Keratinocyte (primary cell): ENCODE measurements around the gene CIAPIN1. TPM values are rescaled to one million over a fixed set of nuclear protein-coding genes. Genes with fewer than 3 reads are reported as not detected.
"Not testable (repeated sequence)": the region's sequence is repeated elsewhere in the genome, so short reads cannot be mapped to it uniquely, and the experiment has no call there.

Experiments
- DNase-seq: peaks from one replicate; pipeline ENCODE4 v3.0.0-alpha.2; 2011; ENCODE audit warnings: low read depth, missing footprints, low spot score
- FAIRE-seq: peaks from 2 replicates; lab custom pipeline; 2011; peaks lifted over from hg19 to GRCh38; lab: Jason Lieb, UNC
- H2AFZ ChIP-seq: 2 replicates; pipeline ENCODE4 v1.6.0; 2012; ENCODE audit warnings: low read length, control low read depth, inconsistent platforms; ENCODE audit not compliant: control insufficient read depth
- H3K27ac ChIP-seq: 2 replicates; pipeline ENCODE4 v1.5.1; 2011; ENCODE audit warnings: low read length; ENCODE audit not compliant: control insufficient read depth, insufficient read depth
- H3K27me3 ChIP-seq: 3 replicates; pipeline ENCODE4 v1.6.0; 2011; ENCODE audit warnings: low read length; ENCODE audit not compliant: control insufficient read depth, insufficient read depth; ENCODE audit errors: extremely low read depth
- H3K36me3 ChIP-seq, 2 experiments: 2 replicates in 1 of 2; 3 replicates in 1 of 2; pipeline ENCODE4 v1.5.1; 2011; ENCODE audit warnings: low read length in 2 of 2, mild to moderate bottlenecking in 1 of 2; ENCODE audit not compliant: control insufficient read depth in 2 of 2, insufficient read depth in 2 of 2; ENCODE audit errors: extremely low read depth in 1 of 2
- H3K4me1 ChIP-seq: 3 replicates; pipeline ENCODE4 v1.5.1; 2011; ENCODE audit warnings: low read length; ENCODE audit not compliant: control insufficient read depth, insufficient read depth; ENCODE audit errors: extremely low read depth
- H3K4me2 ChIP-seq: 3 replicates; pipeline ENCODE4 v1.6.0; 2011; ENCODE audit warnings: low read depth, low read length; ENCODE audit not compliant: control insufficient read depth, insufficient read depth; ENCODE audit errors: extremely low read depth
- H3K4me3 ChIP-seq, 3 experiments: fragments of 200-600 bp in 1 of 3; sonication (generic) in 1 of 3; 2 replicates in 2 of 3; 3 replicates in 1 of 3; pipeline ENCODE4 v1.5.1; 2011 to 2016; ENCODE audit warnings: low read length in 3 of 3, mild to moderate bottlenecking in 3 of 3, control low read depth in 2 of 3, inconsistent platforms in 1 of 3, low read depth in 1 of 3, mixed read lengths in 1 of 3, mixed run types in 1 of 3, moderate library complexity in 1 of 3; ENCODE audit not compliant: control insufficient read depth in 2 of 3, insufficient read depth in 2 of 3; ENCODE audit errors: extremely low read depth in 1 of 3
- H3K79me2 ChIP-seq: 2 replicates; pipeline ENCODE4 v1.6.0; 2012; ENCODE audit warnings: low read length; ENCODE audit not compliant: control insufficient read depth, insufficient read depth
- H3K9ac ChIP-seq: 3 replicates; pipeline ENCODE4 v1.6.0; 2011; ENCODE audit warnings: low read length; ENCODE audit not compliant: control insufficient read depth, insufficient read depth; ENCODE audit errors: extremely low read depth
- H3K9me1 ChIP-seq: 3 replicates; pipeline ENCODE4 v1.6.0; 2011; ENCODE audit warnings: low read length; ENCODE audit not compliant: control insufficient read depth, insufficient read depth; ENCODE audit errors: extremely low read depth
- H3K9me3 ChIP-seq: 2 replicates; pipeline ENCODE4 v1.5.1; 2012; ENCODE audit warnings: low read depth, low read length; ENCODE audit not compliant: control insufficient read depth
- H4K20me1 ChIP-seq: 3 replicates; pipeline ENCODE4 v1.6.0; 2011; ENCODE audit warnings: low read length; ENCODE audit not compliant: control insufficient read depth, insufficient read depth; ENCODE audit errors: extremely low read depth
- CTCF ChIP-seq, 3 experiments: IDR thresholded peaks in 1 of 3; conservative IDR thresholded peaks in 1 of 3; optimal IDR thresholded peaks in 1 of 3; 2 replicates in 2 of 3; 3 replicates in 1 of 3; pipeline versions ENCODE3 to v1.5.1; 2011; ENCODE audit warnings: low read length in 3 of 3, mild to moderate bottlenecking in 3 of 3, moderate library complexity in 2 of 3, control low read depth in 1 of 3, inconsistent platforms in 1 of 3; ENCODE audit not compliant: insufficient read depth in 2 of 3; ENCODE audit errors: extremely low read depth in 1 of 3
- EZH2 ChIP-seq: IDR thresholded peaks from one replicate; pipeline ENCODE4 v1.6.1; 2012; ENCODE audit warnings: inconsistent platforms, mild to moderate bottlenecking, low read length, moderate library complexity
- dilution Hi-C: fragments of 300-500 bp; cut with MboI; formaldehyde crosslinking; loops from one replicate; pipeline ENCODE4 v1.7.0; 2020; ENCODE audit warnings: low sequenced_read_pairs; ENCODE audit not compliant: extremely low pct_ligation_motif_present
- polyA plus RNA-seq, 5 experiments: library from polyadenylated mRNA; depleted of rRNA in 3 of 5; stranded (reverse) in 3 of 5; stranded (forward) in 1 of 5; unstranded in 1 of 5; fragments of >200 nt; gene quantifications; 1 replicate in 1 of 5; 2 replicates in 3 of 5; 3 replicates in 1 of 5; pipeline versions ENCODE4 v1.2.1 to v1.2.3, GENCODE V29; 2011 to 2012; ENCODE audit warnings: missing spikeins in 2 of 5, low read depth in 1 of 5, low replicate concordance in 1 of 5

CIAPIN1 gene
- polyA plus RNA-seq, 1 donor (not counting 4 experiments of a cell fraction or from before 2014, with no cell fraction given) = 75.4 TPM

GRCh38 chr16:57403965-57404817 lies 43.0 kb downstream of the CIAPIN1 start, which contains the start of gene CCL17:
Gene CCL17 (plus strand): TSS chr16:57404767. CDS start chr16:57413933, 9,166 bp downstream.
- no peak for TF ChIP-seq EZH2
- no peak for TF ChIP-seq CTCF (optimal IDR thresholded peaks at IDR 0.05 in 1 of 3, IDR thresholded peaks at IDR 0.05 in 1 of 3, conservative IDR thresholded peaks at IDR 0.05 in 1 of 3; ENCODE audit: extremely low read depth in 1 of 3, insufficient read depth in 2 of 3, low read length in 3 of 3)
- H3K9me3 ChIP-seq = peaks cover 1% of the 10 kb centered on the region
- DNase-seq (no peak), FAIRE-seq (no peak)
- H3K36me3 ChIP-seq = no peaks in the 10 kb centered on the region
- no peak within 1 kb of the TSS for H3K4me2 ChIP-seq
- H3K27ac ChIP-seq = no peak within 1 kb of the TSS
- dilution Hi-C loops = no loop called here
- H3K9me1 ChIP-seq = no peaks in the 10 kb centered on the region
- no peak within 1 kb of the TSS for H3K4me3 ChIP-seq
- H3K9ac ChIP-seq = no peak within 1 kb of the TSS
- no peak within 1 kb of the TSS for H2AFZ ChIP-seq
- H3K79me2 ChIP-seq = no peaks in the 10 kb centered on the region
- peaks cover 3% of the 10 kb centered on the region for H3K4me1 ChIP-seq
- no peaks in the 10 kb centered on the region for H4K20me1 ChIP-seq
- peaks cover 14% of the 10 kb centered on the region for H3K27me3 ChIP-seq

GRCh38 chr16:57401943-57402640 lies 45.1 kb downstream of the CIAPIN1 start:
- dilution Hi-C loops = no loop called here
- no peak overlapping the region for H3K9ac ChIP-seq
- H3K36me3 ChIP-seq = no peaks in the 10 kb centered on the region
- peaks cover 15% of the 10 kb centered on the region for H3K27me3 ChIP-seq
- no peak overlapping the region for H2AFZ ChIP-seq
- no peak for TF ChIP-seq EZH2
- no peak for TF ChIP-seq CTCF (optimal IDR thresholded peaks at IDR 0.05 in 1 of 3, IDR thresholded peaks at IDR 0.05 in 1 of 3, conservative IDR thresholded peaks at IDR 0.05 in 1 of 3; ENCODE audit: extremely low read depth in 1 of 3, insufficient read depth in 2 of 3, low read length in 3 of 3)
- no peak overlapping the region for H3K4me2 ChIP-seq
- no peak for DNase-seq
- no peak overlapping the region for H3K27ac ChIP-seq
- H3K9me1 ChIP-seq = no peaks in the 10 kb centered on the region
- H3K9me3 ChIP-seq = no peaks in the 10 kb centered on the region
- no peaks in the 10 kb centered on the region for H4K20me1 ChIP-seq
- no peak for FAIRE-seq
- H3K79me2 ChIP-seq = no peaks in the 10 kb centered on the region
- no peak overlapping the region for H3K4me3 ChIP-seq
- H3K4me1 ChIP-seq = peaks cover 3% of the 10 kb centered on the region

GRCh38 chr16:57397493-57397892 lies 49.7 kb downstream of the CIAPIN1 start:
- H3K27ac ChIP-seq, H3K9me3 ChIP-seq, H3K4me3 ChIP-seq, H3K36me3 ChIP-seq, H3K27me3 ChIP-seq, H3K4me1 ChIP-seq, H3K9me1 ChIP-seq, H3K4me2 ChIP-seq, dilution Hi-C loops, H2AFZ ChIP-seq, FAIRE-seq, H4K20me1 ChIP-seq, DNase-seq, H3K79me2 ChIP-seq, H3K9ac ChIP-seq: not testable (repeated sequence)
